ENCODE results near the gene MGMT. TPM values are rescaled to one million over a fixed set of nuclear protein-coding genes. Genes with fewer than 3 reads are reported as not detected.

MGMT gene
- total RNA-seq, 6 experiments from 2014 or later = 36.5 to 53.4 (median 42.3) TPM

- no peak for TF ChIP-seq POLR2A (IDR thresholded peaks at IDR 0.05)
- TF ChIP-seq CTCF (IDR thresholded peaks at IDR 0.05) = no peak
- 100% methylated on average over 1 of the region's 11 CpGs for WGBS (ENCODE audit: insufficient coverage, low coverage, low lambda C conversion rate, missing lambda C conversion rate)
- peak in 2 of 3 donors; percentile 11 to 36 for DNase-seq
These were observed 306.4 kb downstream of the MGMT start for GRCh38 chr10:129773359-129773990.

GRCh38 chr10:129774082-129774735 is 307.2 kb downstream of the MGMT start:
- TF ChIP-seq POLR2A (IDR thresholded peaks at IDR 0.05) = no peak
- TF ChIP-seq CTCF (IDR thresholded peaks at IDR 0.05) = no peak
- Histone ChIP-seq H3K9me3 (no peaks in the 10 kb centered on the region), H3K27me3 (no peaks in the 10 kb centered on the region), H3K4me3 (no peak overlapping the region), H3K4me1 (no peaks in the 10 kb centered on the region), H3K27ac (no peak overlapping the region), H3K36me3 (peaks cover 0 to 5% (median 0%) of the 10 kb centered on the region in 4 donors)
- ATAC-seq = peak; percentile 5 to 53 (median 28)
- intact Hi-C loops (cut with DNase I) = no loop called here
- WGBS (ENCODE audit: insufficient coverage, low coverage, low lambda C conversion rate, missing lambda C conversion rate) = 90% methylated on average over 4 of the region's 14 CpGs
- peak in 2 of 3 donors; percentile 16 to 51 for DNase-seq

More at GRCh38 chr10:129773359-129773990, 306.4 kb downstream of the MGMT start:
- peaks cover 0 to 10% (median 0%) of the 10 kb centered on the region in 4 donors for H3K36me3 ChIP-seq
- H3K4me3 ChIP-seq = no peak overlapping the region
- intact Hi-C loops (cut with DNase I) = no loop called here
- H3K27me3 ChIP-seq = no peaks in the 10 kb centered on the region
- H3K27ac ChIP-seq = no peak overlapping the region
- ATAC-seq = no peak
- no peaks in the 10 kb centered on the region for H3K4me1 ChIP-seq
- no peaks in the 10 kb centered on the region for H3K9me3 ChIP-seq

GRCh38 chr10:129774736-129775401 is 307.8 kb downstream of the MGMT start:
- Histone ChIP-seq H3K27ac (no peak overlapping the region), H3K4me3 (no peak overlapping the region), H3K27me3 (no peaks in the 10 kb centered on the region), H3K4me1 (no peaks in the 10 kb centered on the region), H3K9me3 (no peaks in the 10 kb centered on the region), H3K36me3 (no peaks in the 10 kb centered on the region)
- 79% methylated on average over 4 of the region's 13 CpGs for WGBS (ENCODE audit: insufficient coverage, low coverage, low lambda C conversion rate, missing lambda C conversion rate)
- peak in 3 of 4 donors; percentile 23 to 53 (median 23) for ATAC-seq
- peak in 1 of 3 donors; percentile 9 for DNase-seq
- intact Hi-C loops (cut with DNase I) = no loop called here
- TF ChIP-seq CTCF (IDR thresholded peaks at IDR 0.05) (no peak), POLR2A (IDR thresholded peaks at IDR 0.05) (no peak)

GRCh38 chr10:129775681-129776080 is 308.6 kb downstream of the MGMT start:
- Histone ChIP-seq H3K36me3 (no peaks in the 10 kb centered on the region), H3K27ac (no peak overlapping the region), H3K4me3 (no peak overlapping the region), H3K4me1 (no peaks in the 10 kb centered on the region), H3K27me3 (no peaks in the 10 kb centered on the region), H3K9me3 (no peaks in the 10 kb centered on the region)
- WGBS (ENCODE audit: insufficient coverage, low coverage, low lambda C conversion rate, missing lambda C conversion rate) = 94% methylated on average over 8 of the region's 9 CpGs
- TF ChIP-seq POLR2A (IDR thresholded peaks at IDR 0.05) (no peak), CTCF (IDR thresholded peaks at IDR 0.05) (no peak)
- no peak for ATAC-seq
- intact Hi-C loops (cut with DNase I) = no loop called here
- DNase-seq = peak in 1 of 3 donors; percentile 11
